IMR-90 (cell line): Measurements from ENCODE around the gene MPST. TPM values are rescaled to one million over a fixed set of nuclear protein-coding genes. Genes with fewer than 3 reads are reported as not detected.
A peak's percentile ranks its signal among the peaks of the same experiment; 100 is the strongest.
"Not testable (repeated sequence)": the region's sequence is repeated elsewhere in the genome, so short reads cannot be mapped to it uniquely, and the experiment has no call there.

Experiments used
- ATAC-seq: fragments of 200-7000 bp; cut with Tn5 transposase; 2 replicates; pipeline ENCODE4 v1.9.1; 2020; ENCODE audit warnings: low read depth, mild to moderate bottlenecking, moderate library complexity
- BruUV-seq: library from RNA; stranded (reverse); fragments of 400-500 nt; replicated peaks from 2 replicates; lab custom pipeline; 2021; lab: Mats Ljungman, UMichigan
- CTCF ChIA-PET: fragments of 300-600 bp; formaldehyde crosslinking; extraction: SDS; loops from one replicate; lab custom pipeline; 2021; ENCODE audit warnings: antibody characterized with exemption; lab: Yijun Ruan, JAX
- POLR2A ChIA-PET: fragments of 300-600 bp; sonication (Branson Sonifier 250); formaldehyde crosslinking; loops from one replicate; lab custom pipeline; 2022; ENCODE audit warnings: antibody characterized with exemption; ENCODE audit not compliant: unreplicated experiment; lab: Charles Lee
- DNase-seq: peaks from one replicate; pipeline ENCODE4 v3.0.0; 2013
- H2AFZ ChIP-seq: replicated peaks from 2 replicates; pipeline ENCODE3; 2013; ENCODE audit warnings: low read length, mild to moderate bottlenecking; ENCODE audit not compliant: poor library complexity
- H2AK5ac ChIP-seq: 2 replicates; pipeline ENCODE4 v1.6.1; 2013; ENCODE audit warnings: low read depth, low read length, inconsistent platforms
- H2AK9ac ChIP-seq: replicated peaks from 2 replicates; pipeline ENCODE3; 2013; ENCODE audit warnings: mild to moderate bottlenecking, low read depth, low read length, moderate library complexity; ENCODE audit not compliant: poor library complexity
- H2BK120ac ChIP-seq: 2 replicates; pipeline ENCODE4 v1.6.1; 2013; ENCODE audit warnings: low read depth, low read length, inconsistent platforms
- H2BK15ac ChIP-seq: 3 replicates; pipeline ENCODE4 v1.6.1; 2013; ENCODE audit warnings: low read depth, low read length, inconsistent platforms
- H2BK20ac ChIP-seq: 2 replicates; pipeline ENCODE4 v1.6.1; 2013; ENCODE audit warnings: low read depth, mild to moderate bottlenecking, inconsistent platforms, low read length, moderate library complexity
- H2BK5ac ChIP-seq: 2 replicates; pipeline ENCODE4 v1.6.1; 2013; ENCODE audit warnings: mild to moderate bottlenecking, low read depth, low read length, inconsistent platforms; ENCODE audit not compliant: poor library complexity, severe bottlenecking
- H3K14ac ChIP-seq: replicated peaks from 2 replicates; pipeline ENCODE4 v1.6.1; 2013; ENCODE audit warnings: low read depth, low read length, inconsistent platforms
- H3K18ac ChIP-seq: 2 replicates; pipeline ENCODE4 v1.6.1; 2013; ENCODE audit warnings: low read depth, low read length, control low read depth
- H3K23ac ChIP-seq: 2 replicates; pipeline ENCODE4 v1.6.1; 2013; ENCODE audit warnings: low read depth, low read length, inconsistent platforms
- H3K27ac ChIP-seq: 2 replicates; pipeline ENCODE4 v1.5.1; 2013; ENCODE audit warnings: mild to moderate bottlenecking, control low read depth, low read length; ENCODE audit not compliant: insufficient read depth
- H3K27me3 ChIP-seq: 2 replicates; pipeline ENCODE4 v1.6.1; 2013; ENCODE audit warnings: low read length; ENCODE audit not compliant: control insufficient read depth, insufficient read depth
- H3K36me3 ChIP-seq: 2 replicates; pipeline ENCODE4 v1.6.1; 2013; ENCODE audit warnings: low read length, mixed read lengths; ENCODE audit not compliant: control insufficient read depth, insufficient read depth
- H3K4ac ChIP-seq: 2 replicates; pipeline ENCODE4 v1.6.1; 2013; ENCODE audit warnings: low read depth, low read length, inconsistent platforms
- H3K4me1 ChIP-seq: 2 replicates; pipeline ENCODE4 v1.6.1; 2013; ENCODE audit warnings: low read length, mixed read lengths; ENCODE audit not compliant: control insufficient read depth, insufficient read depth
- H3K4me2 ChIP-seq: 2 replicates; pipeline ENCODE4 v1.6.1; 2013; ENCODE audit warnings: low read depth, mild to moderate bottlenecking, control low read depth, low read length, moderate library complexity
- H3K4me3 ChIP-seq: 2 replicates; pipeline ENCODE4 v1.5.1; 2013; ENCODE audit warnings: low read depth, mild to moderate bottlenecking, control low read depth, low read length, moderate library complexity; ENCODE audit not compliant: insufficient read depth
- H3K56ac ChIP-seq: 2 replicates; pipeline ENCODE4 v1.6.1; 2013; ENCODE audit warnings: low read length, inconsistent platforms; ENCODE audit not compliant: insufficient read depth; ENCODE audit errors: extremely low read depth
- H3K79me1 ChIP-seq, 2 experiments: 2 replicates each; pipeline ENCODE4 v1.6.1; 2013; ENCODE audit warnings: low read length in 2 of 2, inconsistent platforms in 1 of 2, low read depth in 1 of 2
- H3K9ac ChIP-seq: 2 replicates; pipeline ENCODE4 v1.6.1; 2013; ENCODE audit warnings: low read depth, low read length, control low read depth
- H3K9me1 ChIP-seq: 2 replicates; pipeline ENCODE4 v1.6.1; 2013; ENCODE audit warnings: low read length, inconsistent platforms; ENCODE audit not compliant: insufficient read depth
- H3K9me3 ChIP-seq: 2 replicates; pipeline ENCODE4 v1.6.1; 2013; ENCODE audit warnings: low read length; ENCODE audit not compliant: control insufficient read depth, insufficient read depth
- H4K20me1 ChIP-seq: 2 replicates; pipeline ENCODE4 v1.6.1; 2013; ENCODE audit warnings: low read length, inconsistent platforms; ENCODE audit not compliant: insufficient read depth
- H4K5ac ChIP-seq: 2 replicates; pipeline ENCODE4 v1.6.1; 2013; ENCODE audit warnings: mild to moderate bottlenecking, low read depth, low read length, control low read depth
- H4K8ac ChIP-seq, 2 experiments: 2 replicates each; pipeline ENCODE4 v1.6.1; 2013; ENCODE audit warnings: low read depth in 2 of 2, low read length in 2 of 2, control low read depth in 1 of 2, inconsistent platforms in 1 of 2
- H4K91ac ChIP-seq: 2 replicates; pipeline ENCODE4 v1.6.1; 2013; ENCODE audit warnings: low read depth, low read length, inconsistent platforms; ENCODE audit not compliant: insufficient read depth
- WGBS, 2 experiments: methylation state at CpG; one replicate each; pipeline versions ENCODE4 v1.1.5 to v1.1.7; 2013; ENCODE audit warnings: missing lambda C conversion rate in 2 of 2; ENCODE audit not compliant: insufficient read length in 1 of 2; ENCODE audit errors: extremely low coverage in 2 of 2; 5-methylcytosine and 5-hydroxymethylcytosine counted together
- dilution Hi-C: fragments of 300-500 bp; cut with HindIII; formaldehyde crosslinking; loops from one replicate; pipeline ENCODE4 v1.14.3; 2018; ENCODE audit warnings: low sequenced_read_pairs; ENCODE audit not compliant: unreplicated experiment
- in situ Hi-C: fragments of 300-500 bp; cut with MboI; formaldehyde crosslinking; loops from 3 replicates; pipeline ENCODE4 v1.14.3; 2019; ENCODE audit warnings: low sequenced_read_pairs, inconsistent platforms, mixed read lengths
- intact Hi-C: fragments of 100-400 bp; cut with micrococcal nuclease; formaldehyde crosslinking; loops from 2 replicates; pipeline ENCODE4 v1.10.0; 2022
- polyA plus RNA-seq, 3 experiments: library from polyadenylated mRNA; depleted of rRNA; stranded (reverse); fragments of >200 nt; gene quantifications; 2 replicates each; pipeline ENCODE4 v1.2.3, GENCODE V29; 2012; ENCODE audit warnings: low replicate concordance in 1 of 3
- total RNA-seq: library from RNA; depleted of rRNA; stranded (reverse); fragments of >200 nt; gene quantifications from 2 replicates; pipeline ENCODE4 v1.2.3, GENCODE V29; 2012

MPST gene
- total and polyA plus RNA-seq, 2 of the 4 experiments (the other 2 are of a cell fraction): 19.2 to 43.0 TPM

DNA sequence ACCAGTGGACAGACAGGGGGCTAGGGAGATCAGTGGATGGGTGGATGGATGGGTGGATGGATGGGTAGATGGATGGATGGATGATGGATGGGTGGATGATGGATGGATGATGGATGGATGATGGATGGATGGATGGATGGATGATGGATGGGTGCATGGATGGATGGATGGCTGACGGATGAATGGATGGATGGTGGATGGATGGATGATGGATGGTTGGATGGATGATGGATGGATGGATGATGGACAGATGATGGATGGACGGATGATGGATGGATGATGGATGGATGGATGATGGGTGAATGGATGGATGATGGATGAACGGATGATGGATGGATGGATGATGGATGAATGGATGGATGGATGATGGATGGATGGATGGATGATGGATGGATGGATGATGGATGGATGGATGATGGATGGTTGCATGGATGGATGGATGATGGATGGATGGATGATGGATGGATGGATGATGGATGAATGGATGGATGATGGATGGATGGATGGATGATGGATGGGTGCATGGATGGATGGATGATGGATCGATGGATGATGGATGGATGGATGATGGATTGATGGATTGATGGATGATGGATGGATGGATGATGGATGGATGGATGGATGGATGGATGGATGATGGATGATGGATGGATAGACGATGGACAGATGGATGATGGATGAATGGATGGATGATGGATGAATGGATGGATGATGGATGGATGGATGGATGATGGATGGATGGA is 52.5 kb downstream of the MPST start:
- CTCF ChIA-PET, dilution Hi-C loops, H3K4me2 ChIP-seq, H2AK5ac ChIP-seq, H3K4ac ChIP-seq, H3K56ac ChIP-seq, in situ Hi-C loops, H3K9ac ChIP-seq, H3K4me1 ChIP-seq, H3K27ac ChIP-seq, H2AFZ ChIP-seq, H3K79me1 ChIP-seq, BruUV-seq, H3K23ac ChIP-seq, intact Hi-C loops, H2BK20ac ChIP-seq, ATAC-seq, H2BK120ac ChIP-seq, H4K20me1 ChIP-seq, H3K18ac ChIP-seq, H3K9me3 ChIP-seq, H3K4me3 ChIP-seq, DNase-seq, H4K91ac ChIP-seq, H2BK15ac ChIP-seq, H3K9me1 ChIP-seq, H3K36me3 ChIP-seq, H3K14ac ChIP-seq, POLR2A ChIA-PET, H4K5ac ChIP-seq, H2AK9ac ChIP-seq, H4K8ac ChIP-seq: not testable (repeated sequence)
- H2BK5ac ChIP-seq: peak overlapping the region; percentile 50
- peaks cover 52% of the 10 kb centered on the region for H3K27me3 ChIP-seq
- WGBS, 2 experiments: 76 to 100% methylated on average over 3 to 5 of the region's 5 CpGs
